ENCODE results near the gene SERPINA1.
"Not testable (repeated sequence)": the region's sequence is repeated elsewhere in the genome, so short reads cannot be mapped to it uniquely, and the experiment has no call there.

The SERPINA1 gene

DNA sequence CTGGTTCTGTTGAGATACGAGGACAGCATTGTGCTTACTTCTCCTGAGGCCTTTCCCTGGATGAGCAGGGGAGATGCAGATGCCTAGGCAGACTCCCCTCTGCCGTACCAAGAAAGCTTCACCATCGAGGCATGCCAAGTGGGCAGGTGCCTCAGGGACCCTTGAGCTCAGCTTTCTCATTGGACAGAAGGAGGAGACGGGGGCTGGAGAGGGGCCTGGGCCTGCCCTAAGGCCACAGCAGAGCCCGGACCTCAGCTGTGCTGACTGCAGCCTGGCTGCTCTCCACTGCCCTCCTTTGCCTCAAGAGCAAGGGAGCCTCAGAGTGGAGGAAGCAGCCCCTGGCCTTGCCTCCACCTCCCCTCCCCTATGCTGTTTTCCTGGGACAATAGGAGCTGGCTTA, 23.4 kb downstream of the SERPINA1 start:
- no peak for TF ChIP-seq POLR2A (IDR thresholded peaks at IDR 0.05; ENCODE audit: low read depth, low read length)
- no peak for TF ChIP-seq TAF1 (IDR thresholded peaks at IDR 0.05; ENCODE audit: borderline replicate concordance, low read depth, low read length)
- no peak for TF ChIP-seq POLR2AphosphoS5 (IDR thresholded peaks at IDR 0.05; ENCODE audit: low read depth, low read length)
- DNase-seq (ENCODE audit: insufficient read length) (no peak), FAIRE-seq (no peak)

DNA sequence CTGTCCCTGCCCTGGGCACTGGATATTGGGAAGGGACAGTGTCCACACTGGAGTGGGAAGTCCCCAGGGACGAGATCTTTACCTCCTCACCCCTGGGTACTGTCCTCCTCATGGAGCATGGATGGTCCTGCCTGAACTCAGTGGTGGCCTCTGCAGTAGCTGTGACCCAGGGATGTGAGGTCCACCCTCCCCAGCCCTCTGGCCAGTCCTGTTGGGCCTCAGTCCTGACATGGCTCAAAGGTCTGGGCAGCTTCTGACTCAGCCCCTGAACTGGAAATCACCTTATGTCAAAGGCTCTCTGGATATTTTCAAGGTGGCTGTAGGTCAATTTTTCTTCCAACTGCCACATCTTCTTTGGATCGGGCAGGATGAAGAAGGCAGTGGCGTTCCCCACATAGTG, 24.4 kb downstream of the SERPINA1 start:
- FAIRE-seq (peak; percentile 38), DNase-seq (ENCODE audit: insufficient read length) (no peak)
- TF ChIP-seq POLR2AphosphoS5 (IDR thresholded peaks at IDR 0.05; ENCODE audit: low read depth, low read length), result no peak
- TF ChIP-seq TAF1 (IDR thresholded peaks at IDR 0.05; ENCODE audit: borderline replicate concordance, low read depth, low read length), result no peak
- no peak for TF ChIP-seq POLR2A (IDR thresholded peaks at IDR 0.05; ENCODE audit: low read depth, low read length)

GRCh38 chr14:94363151-94363624, 25.2 kb downstream of the SERPINA1 start:
- FAIRE-seq (no peak), DNase-seq (ENCODE audit: insufficient read length) (no peak)

DNA sequence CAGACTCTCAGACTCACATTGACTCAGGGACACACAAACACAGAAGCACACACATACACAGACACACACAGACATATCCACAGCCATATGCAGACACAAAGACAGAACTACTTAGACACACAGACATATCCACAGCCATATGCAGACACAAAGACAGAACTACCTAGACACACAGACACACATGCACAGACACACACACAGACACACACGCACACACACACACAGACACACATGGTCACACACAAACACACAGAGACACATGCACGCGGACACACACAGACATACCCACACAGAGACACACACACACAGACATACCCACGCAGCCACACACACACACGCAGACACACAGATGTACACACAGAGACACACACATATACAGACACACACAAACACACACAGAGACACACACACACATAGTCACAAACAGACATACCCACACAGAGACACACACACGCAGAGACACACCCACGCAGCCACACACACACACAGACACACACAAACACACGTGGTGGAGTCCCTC, 25.7 kb downstream of the SERPINA1 start:
- TF ChIP-seq POLR2A (IDR thresholded peaks at IDR 0.05; ENCODE audit: low read depth, low read length) (no peak), TAF1 (IDR thresholded peaks at IDR 0.05; ENCODE audit: borderline replicate concordance, low read depth, low read length) (no peak), POLR2AphosphoS5 (IDR thresholded peaks at IDR 0.05; ENCODE audit: low read depth, low read length) (no peak)
- DNase-seq (ENCODE audit: insufficient read length) (no peak), FAIRE-seq (peak; percentile 57)

More at GRCh38 chr14:94363151-94363624, 25.2 kb downstream of the SERPINA1 start:
- TF ChIP-seq TAF1 (IDR thresholded peaks at IDR 0.05; ENCODE audit: borderline replicate concordance, low read depth, low read length) (no peak), POLR2AphosphoS5 (IDR thresholded peaks at IDR 0.05; ENCODE audit: low read depth, low read length) (no peak), POLR2A (IDR thresholded peaks at IDR 0.05; ENCODE audit: low read depth, low read length) (no peak)

- DNase-seq (ENCODE audit: insufficient read length) (no peak), FAIRE-seq (no peak)
- TF ChIP-seq POLR2A (IDR thresholded peaks at IDR 0.05; ENCODE audit: low read depth, low read length) (no peak), POLR2AphosphoS5 (IDR thresholded peaks at IDR 0.05; ENCODE audit: low read depth, low read length) (no peak), TAF1 (IDR thresholded peaks at IDR 0.05; ENCODE audit: borderline replicate concordance, low read depth, low read length) (no peak)
Observed at GRCh38 chr14:94361682-94362081, 26.7 kb downstream of the SERPINA1 start.

- TF ChIP-seq POLR2AphosphoS5 (IDR thresholded peaks at IDR 0.05; ENCODE audit: low read depth, low read length) (no peak), TAF1 (IDR thresholded peaks at IDR 0.05; ENCODE audit: borderline replicate concordance, low read depth, low read length) (no peak), POLR2A (IDR thresholded peaks at IDR 0.05; ENCODE audit: low read depth, low read length) (no peak)
- FAIRE-seq (no peak), DNase-seq (ENCODE audit: insufficient read length) (no peak)
Observed at GRCh38 chr14:94360945-94361565, 27.3 kb downstream of the SERPINA1 start.

GRCh38 chr14:94357166-94357565, 31.2 kb downstream of the SERPINA1 start:
- DNase-seq (ENCODE audit: insufficient read length), result no peak
- TF ChIP-seq POLR2AphosphoS5 (IDR thresholded peaks at IDR 0.05; ENCODE audit: low read depth, low read length), result no peak
- TF ChIP-seq POLR2A (IDR thresholded peaks at IDR 0.05; ENCODE audit: low read depth, low read length), result no peak
- TF ChIP-seq TAF1 (IDR thresholded peaks at IDR 0.05; ENCODE audit: borderline replicate concordance, low read depth, low read length), result no peak
- no peak for FAIRE-seq

GRCh38 chr14:94356379-94357056, 31.9 kb downstream of the SERPINA1 start:
- FAIRE-seq (no peak), DNase-seq (ENCODE audit: insufficient read length) (no peak)
- no peak for TF ChIP-seq POLR2AphosphoS5 (IDR thresholded peaks at IDR 0.05; ENCODE audit: low read depth, low read length)
- no peak for TF ChIP-seq POLR2A (IDR thresholded peaks at IDR 0.05; ENCODE audit: low read depth, low read length)
- no peak for TF ChIP-seq TAF1 (IDR thresholded peaks at IDR 0.05; ENCODE audit: borderline replicate concordance, low read depth, low read length)

DNA sequence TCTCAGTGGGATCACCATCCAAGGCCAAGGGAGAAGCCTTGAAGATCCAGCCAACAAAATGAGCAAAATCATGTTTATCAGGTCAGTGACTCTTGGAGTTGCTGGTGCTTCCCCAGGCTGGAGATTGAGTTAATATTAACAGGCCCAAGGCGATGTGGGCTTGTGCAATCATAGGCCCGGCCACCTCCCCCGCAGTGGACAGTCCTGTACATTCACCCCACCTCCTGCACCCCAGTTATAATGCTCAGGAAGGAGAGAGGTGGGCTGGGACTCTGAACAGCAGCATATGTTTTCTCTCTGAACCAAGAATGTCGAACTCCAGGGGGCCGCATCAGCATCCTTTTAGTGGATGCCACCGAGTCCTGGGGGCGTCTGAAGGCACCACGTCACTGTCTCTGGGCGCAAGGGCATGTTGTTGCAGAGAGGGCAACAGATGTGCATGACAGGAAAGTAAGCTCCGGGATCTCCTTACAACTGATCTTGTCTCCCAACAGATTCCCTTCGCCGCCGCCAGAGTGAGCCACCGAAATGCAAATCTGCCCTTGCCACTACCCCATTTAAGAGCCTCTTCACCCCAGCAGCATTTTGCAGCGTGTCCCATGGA, 33.1 kb downstream of the SERPINA1 start:
- TF ChIP-seq TAF1 (IDR thresholded peaks at IDR 0.05; ENCODE audit: borderline replicate concordance, low read depth, low read length) (no peak), POLR2AphosphoS5 (IDR thresholded peaks at IDR 0.05; ENCODE audit: low read depth, low read length) (no peak), POLR2A (IDR thresholded peaks at IDR 0.05; ENCODE audit: low read depth, low read length) (no peak)
- no peak for FAIRE-seq
- no peak for DNase-seq (ENCODE audit: insufficient read length)

DNA sequence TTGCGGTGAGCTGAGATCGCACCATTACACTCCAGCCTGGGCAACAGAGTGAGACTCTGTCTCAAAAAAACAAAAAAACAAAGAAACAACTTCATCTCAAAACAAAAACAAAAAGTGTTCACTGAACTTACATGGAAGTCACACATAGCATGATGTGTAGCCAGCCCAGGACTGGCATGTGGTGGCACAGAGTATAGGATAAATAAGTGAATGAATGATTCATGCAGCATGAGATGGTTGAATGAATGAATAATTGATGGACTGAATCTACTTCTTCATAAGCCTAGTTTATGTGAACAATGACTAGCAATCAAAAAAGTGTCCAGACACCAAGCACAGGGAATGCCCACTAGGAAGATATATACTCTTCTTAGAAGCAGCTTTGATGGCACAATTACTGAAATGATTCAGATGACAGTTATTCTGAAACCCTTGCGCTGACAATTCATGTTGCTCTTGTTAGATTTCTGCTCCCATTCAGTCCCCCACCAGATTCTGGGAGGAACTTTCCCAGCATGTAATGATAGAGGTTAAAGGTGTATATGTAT, 33.7 kb downstream of the SERPINA1 start:
- FAIRE-seq (no peak), DNase-seq (ENCODE audit: insufficient read length) (no peak)

DNA sequence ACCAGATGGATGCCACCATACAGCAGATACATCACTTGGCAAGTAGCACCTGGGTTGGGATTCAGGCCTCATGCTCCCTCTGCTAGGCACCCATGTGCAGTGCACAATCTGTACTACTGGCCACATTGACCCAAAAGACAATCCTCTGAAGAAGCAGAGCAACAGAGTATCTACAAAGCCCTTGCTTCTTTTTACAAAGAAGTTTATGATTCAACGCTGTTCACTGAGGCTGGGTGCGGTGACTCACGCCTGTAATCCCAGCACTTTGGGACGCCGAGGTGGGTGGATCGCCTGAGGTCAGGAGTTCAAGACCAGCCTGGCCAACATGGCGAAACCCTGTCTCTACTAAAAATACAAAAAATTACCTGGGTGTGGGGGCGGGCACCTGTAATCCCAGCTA, 34.2 kb downstream of the SERPINA1 start:
- FAIRE-seq; DNase-seq (ENCODE audit: insufficient read length): not testable (repeated sequence)

More for the DNA sequence above, 33.7 kb downstream of the SERPINA1 start:
- TF ChIP-seq POLR2AphosphoS5 (IDR thresholded peaks at IDR 0.05; ENCODE audit: low read depth, low read length) (no peak), TAF1 (IDR thresholded peaks at IDR 0.05; ENCODE audit: borderline replicate concordance, low read depth, low read length) (no peak), POLR2A (IDR thresholded peaks at IDR 0.05; ENCODE audit: low read depth, low read length) (no peak)
